MG63 (cell line): ENCODE measurements around the gene PCDHGA4. TPM values are rescaled to one million over a fixed set of nuclear protein-coding genes. Genes with fewer than 3 reads are reported as not detected.
"Not testable (repeated sequence)": the region's sequence is repeated elsewhere in the genome, so short reads cannot be mapped to it uniquely, and the experiment has no call there.

Source experiments
- DNase-seq: peaks from one replicate; pipeline ENCODE4 v3.0.0-alpha.2; 2020
- H3K27me3 ChIP-seq: fragments of 250-450 bp; sonication (Bioruptor Pico); 2 replicates; pipeline ENCODE4 v1.5.1; 2020; ENCODE audit warnings: mild to moderate bottlenecking, moderate library complexity
- H3K36me3 ChIP-seq: fragments of 250-450 bp; sonication (Bioruptor Pico); 2 replicates; pipeline ENCODE4 v1.5.1; 2020; ENCODE audit warnings: mild to moderate bottlenecking, moderate library complexity
- H3K4me3 ChIP-seq: fragments of 250-450 bp; sonication (Bioruptor Pico); 2 replicates; pipeline ENCODE4 v1.5.1; 2020; ENCODE audit warnings: mild to moderate bottlenecking, moderate library complexity
- H3K9me3 ChIP-seq: fragments of 250-450 bp; sonication (Bioruptor Pico); 2 replicates; pipeline ENCODE4 v1.5.1; 2020; ENCODE audit warnings: mild to moderate bottlenecking, moderate library complexity
- total RNA-seq: library from RNA; depleted of rRNA; stranded (reverse); fragments of >200 nt; shearing (Covaris generic); gene quantifications from 2 replicates; pipeline ENCODE4 v1.2.3, GENCODE V29; 2014; ENCODE audit warnings: low replicate concordance; rRNA removed

PCDHGA4 gene
- total RNA-seq, 1 experiment from 2014 or later: 0.23 TPM

DNA sequence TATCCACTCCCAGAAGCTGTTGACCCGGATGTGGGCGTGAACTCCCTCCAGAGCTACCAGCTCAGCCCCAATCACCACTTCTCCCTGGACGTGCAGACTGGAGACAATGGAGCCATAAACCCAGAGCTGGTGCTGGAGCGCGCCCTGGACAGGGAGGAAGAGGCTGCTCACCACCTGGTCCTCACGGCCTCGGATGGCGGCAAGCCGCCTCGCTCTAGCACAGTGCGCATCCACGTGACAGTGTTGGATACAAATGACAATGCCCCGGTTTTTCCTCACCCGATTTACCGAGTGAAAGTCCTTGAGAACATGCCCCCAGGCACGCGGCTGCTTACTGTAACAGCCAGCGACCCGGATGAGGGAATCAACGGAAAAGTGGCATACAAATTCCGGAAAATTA is 38.4 kb downstream of the PCDHGA4 start:
- no peak overlapping the region for H3K4me3 ChIP-seq
- peaks cover 9% of the 10 kb centered on the region for H3K9me3 ChIP-seq
- H3K27me3 ChIP-seq: no peaks in the 10 kb centered on the region
- no peak for DNase-seq
- H3K36me3 ChIP-seq: no peaks in the 10 kb centered on the region

DNA sequence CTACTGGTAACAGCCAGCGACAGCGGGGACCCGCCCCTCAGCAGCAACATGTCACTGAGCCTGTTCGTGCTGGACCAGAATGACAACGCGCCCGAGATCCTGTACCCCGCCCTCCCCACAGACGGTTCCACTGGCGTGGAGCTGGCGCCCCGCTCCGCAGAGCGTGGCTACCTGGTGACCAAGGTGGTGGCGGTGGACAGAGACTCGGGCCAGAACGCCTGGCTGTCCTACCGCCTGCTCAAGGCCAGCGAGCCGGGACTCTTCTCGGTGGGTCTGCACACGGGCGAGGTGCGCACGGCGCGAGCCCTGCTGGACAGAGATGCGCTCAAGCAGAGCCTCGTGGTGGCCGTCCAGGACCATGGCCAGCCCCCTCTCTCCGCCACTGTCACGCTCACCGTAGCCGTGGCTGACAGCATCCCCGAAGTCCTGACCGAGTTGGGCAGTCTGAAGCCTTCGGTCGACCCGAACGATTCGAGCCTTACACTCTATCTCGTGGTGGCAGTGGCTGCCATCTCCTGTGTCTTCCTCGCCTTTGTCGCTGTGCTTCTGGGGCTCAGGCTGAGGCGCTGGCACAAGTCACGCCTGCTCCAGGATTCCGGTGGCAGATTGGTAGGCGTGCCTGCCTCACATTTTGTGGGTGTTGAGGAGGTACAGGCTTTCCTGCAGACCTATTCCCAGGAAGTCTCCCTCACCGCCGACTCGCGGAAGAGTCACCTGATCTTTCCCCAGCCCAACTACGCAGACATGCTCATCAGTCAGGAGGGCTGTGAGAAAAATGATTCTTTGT is 39.8 kb downstream of the PCDHGA4 start:
- peaks cover 12% of the 10 kb centered on the region for H3K9me3 ChIP-seq
- DNase-seq, H3K4me3 ChIP-seq, H3K36me3 ChIP-seq, H3K27me3 ChIP-seq: not testable (repeated sequence)

DNA sequence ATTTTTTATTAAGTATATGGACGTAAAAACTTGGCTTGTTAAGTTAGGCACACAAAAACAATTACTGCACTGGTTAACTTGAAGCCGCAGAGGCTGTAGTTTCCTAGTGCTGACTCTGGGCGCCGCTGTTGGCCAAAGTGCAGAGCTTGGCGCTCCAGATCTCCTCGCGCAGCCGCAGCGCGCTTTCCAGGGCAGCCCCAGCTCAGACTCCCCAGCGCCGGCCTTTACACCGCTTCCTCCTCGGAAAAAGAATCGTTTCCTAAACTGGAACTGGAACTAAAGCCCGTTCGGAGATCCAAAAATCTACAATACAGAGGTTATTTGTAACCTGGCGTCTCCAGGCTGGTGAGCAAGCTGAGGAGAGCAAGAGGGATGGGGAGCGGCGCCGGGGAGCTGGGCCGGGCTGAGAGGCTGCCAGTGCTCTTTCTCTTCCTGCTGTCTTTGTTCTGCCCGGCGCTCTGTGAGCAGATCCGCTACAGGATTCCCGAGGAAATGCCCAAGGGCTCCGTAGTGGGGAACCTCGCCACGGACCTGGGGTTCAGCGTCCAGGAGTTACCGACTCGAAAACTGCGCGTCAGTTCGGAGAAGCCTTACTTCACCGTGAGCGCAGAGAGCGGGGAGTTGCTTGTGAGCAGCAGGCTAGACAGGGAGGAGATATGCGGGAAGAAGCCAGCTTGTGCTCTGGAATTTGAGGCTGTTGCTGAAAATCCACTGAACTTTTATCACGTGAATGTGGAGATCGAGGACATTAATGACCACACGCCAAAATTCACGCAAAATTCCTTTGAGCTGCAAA is 43.1 kb downstream of the PCDHGA4 start, which contains the start of gene PCDHGB5:
TSS of gene PCDHGB5 (plus strand) at position 192 of the 796 bp plus-strand sequence. CDS start at position 373, 181 bp downstream.
- H3K36me3 ChIP-seq, H3K9me3 ChIP-seq, H3K4me3 ChIP-seq, H3K27me3 ChIP-seq, DNase-seq: not testable (repeated sequence)

DNA sequence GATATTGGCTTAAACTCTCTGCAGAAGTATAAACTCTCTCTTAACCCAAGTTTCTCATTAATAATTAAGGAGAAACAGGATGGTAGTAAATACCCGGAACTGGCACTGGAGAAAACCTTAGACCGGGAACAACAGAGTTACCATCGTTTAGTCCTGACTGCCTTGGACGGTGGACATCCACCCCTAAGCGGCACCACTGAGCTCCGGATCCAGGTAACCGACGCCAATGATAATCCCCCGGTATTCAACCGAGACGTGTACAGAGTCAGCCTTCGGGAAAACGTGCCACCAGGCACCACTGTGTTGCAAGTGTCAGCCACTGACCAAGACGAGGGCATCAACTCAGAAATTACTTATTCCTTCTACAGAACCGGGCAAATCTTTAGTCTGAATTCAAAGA is 43.8 kb downstream of the PCDHGA4 start:
- Histone ChIP-seq H3K27me3 (no peaks in the 10 kb centered on the region), H3K36me3 (no peaks in the 10 kb centered on the region), H3K4me3 (no peak overlapping the region), H3K9me3 (peaks cover 9% of the 10 kb centered on the region)
- no peak for DNase-seq

DNA sequence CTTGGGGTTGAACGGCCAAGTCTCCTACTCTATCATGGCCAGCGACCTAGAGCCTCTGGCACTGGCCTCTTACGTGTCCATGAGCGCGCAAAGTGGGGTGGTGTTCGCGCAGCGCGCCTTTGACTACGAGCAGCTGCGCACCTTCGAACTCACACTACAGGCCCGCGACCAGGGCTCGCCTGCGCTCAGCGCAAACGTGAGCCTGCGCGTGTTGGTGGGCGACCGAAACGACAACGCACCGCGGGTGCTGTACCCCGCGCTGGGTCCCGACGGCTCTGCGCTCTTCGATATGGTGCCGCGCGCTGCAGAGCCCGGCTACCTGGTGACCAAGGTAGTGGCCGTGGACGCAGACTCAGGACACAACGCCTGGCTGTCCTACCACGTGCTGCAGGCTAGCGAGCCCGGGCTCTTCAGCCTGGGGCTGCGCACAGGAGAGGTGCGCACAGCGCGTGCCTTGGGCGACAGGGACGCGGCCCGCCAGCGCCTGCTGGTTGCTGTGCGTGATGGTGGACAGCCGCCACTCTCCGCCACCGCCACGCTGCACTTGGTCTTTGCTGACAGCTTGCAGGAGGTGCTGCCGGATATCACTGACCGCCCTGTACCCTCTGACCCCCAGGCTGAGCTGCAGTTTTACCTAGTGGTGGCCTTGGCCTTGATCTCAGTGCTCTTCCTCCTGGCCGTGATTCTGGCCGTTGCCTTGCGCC is 44.9 kb downstream of the PCDHGA4 start:
- H3K36me3 ChIP-seq: no peaks in the 10 kb centered on the region
- no peak for DNase-seq
- peaks cover 9% of the 10 kb centered on the region for H3K9me3 ChIP-seq
- no peak overlapping the region for H3K4me3 ChIP-seq
- no peaks in the 10 kb centered on the region for H3K27me3 ChIP-seq

DNA sequence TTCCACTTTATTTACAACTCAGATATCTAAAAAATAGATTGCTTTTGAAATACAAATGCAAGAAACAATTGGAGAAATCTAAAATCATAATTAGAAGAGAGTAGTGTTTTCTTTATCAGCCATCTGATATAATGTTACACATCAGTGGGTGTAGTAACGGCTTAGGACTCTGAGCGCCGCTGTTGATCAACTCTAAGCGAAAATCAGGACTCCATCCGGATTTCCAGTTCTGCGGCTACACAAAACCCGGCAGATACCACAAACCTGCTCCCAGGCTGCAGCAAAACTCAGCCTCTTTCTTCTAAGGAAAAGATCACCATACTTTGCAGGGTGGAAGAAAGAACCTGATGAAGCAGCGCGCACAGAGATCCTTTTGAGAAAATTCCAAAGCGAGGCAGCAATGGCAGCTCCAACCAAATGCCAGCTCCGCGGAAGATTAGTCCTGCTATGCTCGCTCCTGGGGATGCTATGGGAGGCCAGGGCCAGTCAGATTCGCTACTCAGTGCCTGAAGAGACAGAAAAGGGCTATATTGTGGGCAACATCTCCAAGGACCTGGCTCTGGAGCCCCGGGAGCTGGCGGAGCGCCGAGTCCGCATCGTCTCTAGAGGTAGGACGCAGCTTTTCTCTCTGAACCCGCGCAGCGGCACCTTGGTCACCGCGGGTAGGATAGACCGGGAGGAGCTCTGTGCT is 47.9 kb downstream of the PCDHGA4 start, which contains the start of gene PCDHGA9:
TSS of gene PCDHGA9 (plus strand) at position 226 of the 691 bp plus-strand sequence. CDS start at position 401, 175 bp downstream.
- Histone ChIP-seq H3K36me3 (no peaks in the 10 kb centered on the region), H3K4me3 (no peak within 1 kb of the TSS), H3K27me3 (peaks cover 2% of the 10 kb centered on the region; the same call in 1 of the 2 replicates), H3K9me3 (peaks cover 6% of the 10 kb centered on the region)
- DNase-seq: no peak

DNA sequence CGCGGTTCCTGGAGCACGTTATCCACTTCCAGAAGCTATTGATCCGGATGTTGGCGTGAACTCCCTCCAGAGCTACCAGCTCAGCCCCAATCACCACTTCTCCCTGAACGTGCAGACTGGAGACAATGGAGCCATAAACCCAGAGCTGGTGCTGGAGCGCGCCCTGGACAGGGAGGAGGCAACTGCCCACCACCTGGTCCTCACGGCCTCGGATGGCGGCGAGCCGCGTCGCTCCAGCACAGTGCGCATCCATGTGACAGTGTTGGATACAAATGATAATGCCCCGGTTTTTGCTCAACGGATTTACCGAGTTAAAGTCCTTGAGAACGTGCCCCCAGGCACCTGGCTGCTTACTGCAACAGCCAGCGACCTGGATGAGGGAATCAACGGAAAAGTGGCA is 48.6 kb downstream of the PCDHGA4 start:
- Histone ChIP-seq H3K27me3 (peaks cover 2% of the 10 kb centered on the region; the same call in 1 of the 2 replicates), H3K36me3 (no peaks in the 10 kb centered on the region), H3K9me3 (peaks cover 6% of the 10 kb centered on the region), H3K4me3 (no peak overlapping the region)
- DNase-seq: no peak

Other genes starting within 250 kb of the PCDHGA4 start
- not detected in 2 replicates for gene PCDHB4, start 233.2 kb upstream of the PCDHGA4 start, total RNA-seq
- 2.3 TPM in 1 of 2 replicates, not detected in the other for gene PCDHB5, start 219.8 kb upstream of the PCDHGA4 start, total RNA-seq
- gene PCDHB6, start 205.0 kb upstream of the PCDHGA4 start, total RNA-seq: 0.10 TPM in 1 of 2 replicates, not detected in the other
- 0.46 TPM in 1 of 2 replicates, not detected in the other for gene PCDHB7, start 182.4 kb upstream of the PCDHGA4 start, total RNA-seq
- gene PCDHB8, start 177.2 kb upstream of the PCDHGA4 start, total RNA-seq: not detected in 2 replicates
- 0.10 and 1.2 TPM in 2 replicates for gene PCDHB16, start 172.6 kb upstream of the PCDHGA4 start, total RNA-seq
- 1.9 TPM in 1 of 2 replicates, not detected in the other for gene PCDHB9, start 167.9 kb upstream of the PCDHGA4 start, total RNA-seq
- 0.10 TPM in 1 of 2 replicates, not detected in the other for gene PCDHB10, start 162.7 kb upstream of the PCDHGA4 start, total RNA-seq
- 1.0 TPM in 1 of 2 replicates, not detected in the other for gene PCDHB11, start 155.4 kb upstream of the PCDHGA4 start, total RNA-seq
- gene PCDHB12, start 146.3 kb upstream of the PCDHGA4 start, total RNA-seq: 0.16 TPM in 1 of 2 replicates, not detected in the other
- gene PCDHB13, start 141.1 kb upstream of the PCDHGA4 start, total RNA-seq: 0.40 TPM in 1 of 2 replicates, not detected in the other
- 0.74 and 3.8 TPM in 2 replicates for gene PCDHB14, start 131.7 kb upstream of the PCDHGA4 start, total RNA-seq
- 0.07 and 2.0 TPM in 2 replicates for gene PCDHB15, start 109.6 kb upstream of the PCDHGA4 start, total RNA-seq
- gene SLC25A2, start 51.0 kb upstream of the PCDHGA4 start, total RNA-seq: not detected in 2 replicates
- gene TAF7, start 34.2 kb upstream of the PCDHGA4 start, total RNA-seq: 183 and 217 TPM in 2 replicates
- gene PCDHGA1, start 24.5 kb upstream of the PCDHGA4 start, total RNA-seq: 0.42 and 0.56 TPM in 2 replicates
- not detected in 2 replicates for gene PCDHGA2, start 16.3 kb upstream of the PCDHGA4 start, total RNA-seq
- not detected in 2 replicates for gene PCDHGA3, start 11.2 kb upstream of the PCDHGA4 start, total RNA-seq
- 0.59 and 1.3 TPM in 2 replicates for gene PCDHGB1, start 4.9 kb upstream of the PCDHGA4 start, total RNA-seq
- gene PCDHGB2, start 5.0 kb downstream of the PCDHGA4 start, total RNA-seq: 1.6 and 2.5 TPM in 2 replicates
- not detected in 2 replicates for gene PCDHGA5, start 9.1 kb downstream of the PCDHGA4 start, total RNA-seq
- gene PCDHGB3, start 15.2 kb downstream of the PCDHGA4 start, total RNA-seq: 0.81 TPM in 1 of 2 replicates, not detected in the other
- 0.20 and 2.3 TPM in 2 replicates for gene PCDHGA6, start 18.9 kb downstream of the PCDHGA4 start, total RNA-seq
- gene PCDHGA7, start 27.7 kb downstream of the PCDHGA4 start, total RNA-seq: 0.07 and 0.67 TPM in 2 replicates
- gene PCDHGB4, start 32.7 kb downstream of the PCDHGA4 start, total RNA-seq: 0.17 and 0.26 TPM in 2 replicates
- 0.03 and 0.59 TPM in 2 replicates for gene PCDHGA8, start 37.6 kb downstream of the PCDHGA4 start, total RNA-seq
- gene PCDHGB5, start 42.9 kb downstream of the PCDHGA4 start, total RNA-seq: 0.53 TPM in 1 of 2 replicates, not detected in the other
- gene PCDHGA9, start 47.8 kb downstream of the PCDHGA4 start, total RNA-seq: not detected in 2 replicates
- not detected in 2 replicates for gene PCDHGB6, start 53.0 kb downstream of the PCDHGA4 start, total RNA-seq
- 1.0 and 1.2 TPM in 2 replicates for gene PCDHGA10, start 58.0 kb downstream of the PCDHGA4 start, total RNA-seq
- 0.10 TPM in 1 of 2 replicates, not detected in the other for gene PCDHGB7, start 62.7 kb downstream of the PCDHGA4 start, total RNA-seq
- not detected in 2 replicates for gene PCDHGA11, start 66.0 kb downstream of the PCDHGA4 start, total RNA-seq
- not detected in 2 replicates for gene PCDHGA12, start 75.5 kb downstream of the PCDHGA4 start, total RNA-seq
- gene PCDHGC3, start 120.9 kb downstream of the PCDHGA4 start, total RNA-seq: 42.3 and 49.8 TPM in 2 replicates
- gene PCDHGC4, start 130.0 kb downstream of the PCDHGA4 start, total RNA-seq: not detected in 2 replicates
- gene PCDHGC5, start 134.1 kb downstream of the PCDHGA4 start, total RNA-seq: 0.46 TPM in 1 of 2 replicates, not detected in the other